KMS-11 (cell line): ENCODE measurements around the gene BCAR3.
"Not testable (repeated sequence)": the region's sequence is repeated elsewhere in the genome, so short reads cannot be mapped to it uniquely, and the experiment has no call there.

Experiments used
- H2AFZ ChIP-seq: fragments of 200-600 bp; sonication (generic); 2 replicates; pipeline ENCODE4 v1.6.1; 2016; ENCODE audit warnings: antibody characterized with exemption, mixed run types, low read depth
- H3K27ac ChIP-seq: fragments of 200-600 bp; sonication (generic); 2 replicates; pipeline ENCODE4 v1.6.1; 2016; ENCODE audit warnings: mild to moderate bottlenecking, mixed run types
- H3K27me3 ChIP-seq: fragments of 200-600 bp; sonication (generic); 2 replicates; pipeline ENCODE4 v1.6.1; 2017; ENCODE audit warnings: mild to moderate bottlenecking, low read depth, mixed run types, moderate library complexity; ENCODE audit not compliant: insufficient read depth
- H3K36me3 ChIP-seq: fragments of 200-600 bp; sonication (generic); 2 replicates; pipeline ENCODE4 v1.6.1; 2017; ENCODE audit warnings: mild to moderate bottlenecking, mixed run types; ENCODE audit not compliant: insufficient read depth
- H3K4me1 ChIP-seq: fragments of 200-600 bp; sonication (generic); 2 replicates; pipeline ENCODE4 v1.6.1; 2016; ENCODE audit warnings: mild to moderate bottlenecking, low read depth, mixed run types; ENCODE audit not compliant: poor library complexity, severe bottlenecking
- H3K4me2 ChIP-seq: fragments of 200-600 bp; sonication (generic); 2 replicates; pipeline ENCODE4 v1.7.0; 2016; ENCODE audit warnings: mild to moderate bottlenecking, mixed run types
- H3K4me3 ChIP-seq: fragments of 200-600 bp; sonication (generic); IDR thresholded peaks from 2 replicates; pipeline ENCODE4 v1.6.1; 2017; ENCODE audit warnings: low read depth, low read length, mixed read lengths; ENCODE audit not compliant: insufficient read depth
- H3K79me2 ChIP-seq: fragments of 200-600 bp; sonication (generic); 2 replicates; pipeline ENCODE4 v1.6.1; 2016; ENCODE audit warnings: low read depth, mixed run types; ENCODE audit not compliant: insufficient read depth
- H3K9ac ChIP-seq: fragments of 200-600 bp; sonication (generic); 2 replicates; pipeline ENCODE4 v1.6.1; 2016; ENCODE audit warnings: mild to moderate bottlenecking, mixed run types
- H4K20me1 ChIP-seq: fragments of 200-600 bp; sonication (generic); 2 replicates; pipeline ENCODE4 v1.6.1; 2016; ENCODE audit warnings: mild to moderate bottlenecking, mixed run types; ENCODE audit not compliant: insufficient read depth
- CTCF ChIP-seq: fragments of 200-600 bp; sonication (generic); conservative IDR thresholded peaks from 2 replicates; pipeline ENCODE4 v1.6.1; 2017; ENCODE audit warnings: low read depth, mild to moderate bottlenecking, antibody characterized with exemption, low read length, moderate library complexity, mixed read lengths

The BCAR3 gene

GRCh38 chr1:93698329-93699048 lies 16.9 kb upstream of the BCAR3 start:
- Histone ChIP-seq H3K4me1 (no peaks in the 10 kb centered on the region), H3K36me3 (no peaks in the 10 kb centered on the region), H3K9ac (no peak overlapping the region), H3K27ac (no peak overlapping the region), H3K4me3 (no peak overlapping the region), H3K27me3 (no peaks in the 10 kb centered on the region), H4K20me1 (no peaks in the 10 kb centered on the region), H3K4me2 (no peak overlapping the region), H2AFZ (no peak overlapping the region), H3K79me2 (no peaks in the 10 kb centered on the region)
- TF ChIP-seq CTCF, result no peak

- H3K9ac ChIP-seq, H3K4me1 ChIP-seq, H3K27ac ChIP-seq, H3K27me3 ChIP-seq, H3K4me2 ChIP-seq, H3K36me3 ChIP-seq, H2AFZ ChIP-seq, H3K79me2 ChIP-seq, H3K4me3 ChIP-seq, H4K20me1 ChIP-seq: not testable (repeated sequence)
These were observed 15.9 kb upstream of the BCAR3 start for GRCh38 chr1:93697566-93697965.

- H3K4me2 ChIP-seq, result no peak overlapping the region
- H3K79me2 ChIP-seq, result no peaks in the 10 kb centered on the region
- H3K4me3 ChIP-seq, result no peak overlapping the region
- no peaks in the 10 kb centered on the region for H3K36me3 ChIP-seq
- no peak overlapping the region for H3K27ac ChIP-seq
- no peaks in the 10 kb centered on the region for H3K27me3 ChIP-seq
- H3K4me1 ChIP-seq, result no peaks in the 10 kb centered on the region
- no peak overlapping the region for H2AFZ ChIP-seq
- TF ChIP-seq CTCF, result no peak
- no peak overlapping the region for H3K9ac ChIP-seq
- no peaks in the 10 kb centered on the region for H4K20me1 ChIP-seq
These were observed 13.9 kb upstream of the BCAR3 start for GRCh38 chr1:93695411-93696005.

GRCh38 chr1:93694819-93695218 lies 13.2 kb upstream of the BCAR3 start:
- Histone ChIP-seq H3K27ac (no peak overlapping the region), H3K4me1 (no peaks in the 10 kb centered on the region), H2AFZ (no peak overlapping the region), H3K9ac (no peak overlapping the region), H4K20me1 (no peaks in the 10 kb centered on the region), H3K79me2 (no peaks in the 10 kb centered on the region), H3K4me2 (no peak overlapping the region), H3K36me3 (no peaks in the 10 kb centered on the region), H3K27me3 (no peaks in the 10 kb centered on the region), H3K4me3 (no peak overlapping the region)
- no peak for TF ChIP-seq CTCF

GRCh38 chr1:93694039-93694438 lies 12.4 kb upstream of the BCAR3 start:
- no peaks in the 10 kb centered on the region for H3K36me3 ChIP-seq
- no peak overlapping the region for H3K9ac ChIP-seq
- H3K4me3 ChIP-seq, result no peak overlapping the region
- H3K27me3 ChIP-seq, result no peaks in the 10 kb centered on the region
- H3K79me2 ChIP-seq, result no peaks in the 10 kb centered on the region
- H3K27ac ChIP-seq, result no peak overlapping the region
- no peaks in the 10 kb centered on the region for H4K20me1 ChIP-seq
- H2AFZ ChIP-seq, result no peak overlapping the region
- H3K4me2 ChIP-seq, result no peak overlapping the region
- no peaks in the 10 kb centered on the region for H3K4me1 ChIP-seq
- no peak for TF ChIP-seq CTCF
